ENCODE results near the gene SMYD3.

DNA sequence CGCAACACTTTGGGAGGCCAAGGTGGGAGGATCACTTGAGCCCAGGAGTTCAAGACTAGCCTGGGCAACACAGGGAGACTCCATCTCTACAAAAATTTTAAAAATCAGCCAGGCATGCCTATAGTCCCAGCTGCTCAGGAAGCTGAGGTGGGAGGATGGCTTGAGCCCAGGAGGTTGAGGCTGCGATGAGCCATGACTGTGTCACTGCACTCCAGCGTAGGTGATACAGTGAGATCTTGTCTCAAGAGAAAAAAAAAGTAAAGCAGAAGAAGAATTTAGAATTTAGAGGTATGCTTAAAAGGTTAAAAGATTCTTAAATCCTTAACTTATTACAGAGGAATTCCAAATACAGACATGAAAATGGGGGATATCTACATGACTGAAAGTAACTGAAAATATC is 79.5 kb downstream of the SMYD3 start:
- no peak for TF ChIP-seq CTCF (conservative IDR thresholded peaks at IDR 0.05)
- no peak for TF ChIP-seq EZH2 (IDR thresholded peaks at IDR 0.05; ENCODE audit: low read depth)
